GM23248 (cell line): ENCODE data around the gene UBAP1.

Experiments
- EZH2 ChIP-seq: fragments of 200-600 bp; sonication (generic); IDR thresholded peaks from 2 replicates; pipeline ENCODE4 v1.6.1; 2018; ENCODE audit warnings: antibody characterized with exemption, mild to moderate bottlenecking; ENCODE audit not compliant: insufficient read depth, poor library complexity, severe bottlenecking
- EZH2phosphoT487 ChIP-seq: fragments of 200-600 bp; sonication (generic); IDR thresholded peaks from 2 replicates; pipeline ENCODE4 v1.6.1; 2018; ENCODE audit warnings: antibody characterized with exemption, moderate library complexity, mild to moderate bottlenecking, low read depth; ENCODE audit not compliant: insufficient read depth

GRCh38 chr9:34185778-34186551, 7.1 kb downstream of the UBAP1 start:
- TF ChIP-seq EZH2phosphoT487: no peak
- no peak for TF ChIP-seq EZH2
